ENCODE data around the gene BLID.

DNA sequence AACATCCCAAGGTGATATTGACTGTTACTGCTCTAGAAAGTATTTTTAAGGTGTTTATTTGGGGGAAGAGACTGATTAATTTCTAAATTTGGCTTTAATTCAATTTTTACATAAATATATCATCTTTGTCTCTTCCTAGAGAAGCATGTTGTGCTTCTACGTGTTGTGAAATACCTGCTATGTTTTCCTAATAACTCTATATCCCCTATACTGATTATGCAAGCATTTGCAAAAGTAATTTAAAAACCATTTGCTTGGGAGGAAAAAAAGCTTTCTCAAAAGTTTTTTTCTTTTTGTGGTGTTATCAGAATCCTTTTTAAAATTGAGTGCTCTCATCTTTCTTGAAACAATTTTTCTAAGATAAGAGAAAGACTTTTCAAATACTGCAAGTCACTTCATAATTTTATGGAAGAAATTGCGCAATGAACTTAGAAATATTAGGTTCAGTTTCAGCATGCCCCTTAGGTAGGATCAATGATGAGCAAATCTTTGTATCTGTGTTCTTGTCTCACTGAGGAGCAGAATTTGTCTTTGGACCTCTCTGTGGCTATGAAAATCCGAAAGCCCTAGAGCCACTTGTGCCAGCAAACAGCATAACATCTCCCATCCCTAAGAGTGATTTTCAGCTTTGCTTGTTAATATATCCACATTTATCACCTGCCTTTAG lies 7.4 kb upstream of the BLID start:
- TF ChIP-seq, protein P1, sequence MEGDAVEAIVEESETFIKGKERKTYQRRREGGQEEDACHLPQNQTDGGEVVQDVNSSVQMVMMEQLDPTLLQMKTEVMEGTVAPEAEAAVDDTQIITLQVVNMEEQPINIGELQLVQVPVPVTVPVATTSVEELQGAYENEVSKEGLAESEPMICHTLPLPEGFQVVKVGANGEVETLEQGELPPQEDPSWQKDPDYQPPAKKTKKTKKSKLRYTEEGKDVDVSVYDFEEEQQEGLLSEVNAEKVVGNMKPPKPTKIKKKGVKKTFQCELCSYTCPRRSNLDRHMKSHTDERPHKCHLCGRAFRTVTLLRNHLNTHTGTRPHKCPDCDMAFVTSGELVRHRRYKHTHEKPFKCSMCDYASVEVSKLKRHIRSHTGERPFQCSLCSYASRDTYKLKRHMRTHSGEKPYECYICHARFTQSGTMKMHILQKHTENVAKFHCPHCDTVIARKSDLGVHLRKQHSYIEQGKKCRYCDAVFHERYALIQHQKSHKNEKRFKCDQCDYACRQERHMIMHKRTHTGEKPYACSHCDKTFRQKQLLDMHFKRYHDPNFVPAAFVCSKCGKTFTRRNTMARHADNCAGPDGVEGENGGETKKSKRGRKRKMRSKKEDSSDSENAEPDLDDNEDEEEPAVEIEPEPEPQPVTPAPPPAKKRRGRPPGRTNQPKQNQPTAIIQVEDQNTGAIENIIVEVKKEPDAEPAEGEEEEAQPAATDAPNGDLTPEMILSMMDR (IDR thresholded peaks at IDR 0.05) = no peak
- TF ChIP-seq POLR2AphosphoS5 (IDR thresholded peaks at IDR 0.05; ENCODE audit: low read depth, low read length) (no peak), SIN3A (IDR thresholded peaks at IDR 0.05; ENCODE audit: borderline replicate concordance, insufficient read depth, low read depth, low read length) (no peak)

Measured in Panc1 (cell line).